ENCODE measurements around the gene MAP4K4. TPM values are rescaled to one million over a fixed set of nuclear protein-coding genes. Genes with fewer than 3 reads are reported as not detected.
A peak's percentile ranks its signal among the peaks of the same experiment; 100 is the strongest.

MAP4K4 gene
- total RNA-seq, 1 donor from 2014 or later = 68.4 TPM

DNA sequence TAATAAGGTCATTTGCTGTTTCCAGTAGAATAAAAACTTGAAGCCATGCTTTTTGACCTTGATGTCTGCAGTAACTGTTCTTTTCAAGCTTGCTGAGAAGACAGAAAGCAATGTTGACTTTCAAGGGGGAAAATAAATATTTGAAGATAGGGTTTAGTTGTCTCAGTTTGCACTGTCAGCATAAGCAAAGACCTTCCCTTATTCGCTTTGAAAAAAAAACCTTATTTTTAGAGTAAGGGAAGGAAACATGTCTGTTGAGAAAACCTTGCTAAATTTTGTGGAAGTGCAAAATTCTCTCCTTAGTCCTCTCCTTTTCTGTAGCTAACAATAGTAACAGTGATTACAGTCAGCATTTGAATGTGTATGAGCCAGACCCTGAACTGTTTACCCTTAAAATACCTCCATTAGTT is 43.1 kb downstream of the MAP4K4 start:
- intact Hi-C loops (cut with DNase I) = no loop called here
- Histone ChIP-seq H3K4me1 (peaks cover 57% of the 10 kb centered on the region), H3K9me3 (no peaks in the 10 kb centered on the region), H3K27me3 (ENCODE audit: low read depth) (no peaks in the 10 kb centered on the region), H3K4me3 (no peak overlapping the region), H3K36me3 (no peaks in the 10 kb centered on the region), H3K27ac (no peak overlapping the region)
- no peak for DNase-seq
- no peak for ATAC-seq
- no peak for TF ChIP-seq CTCF (IDR thresholded peaks at IDR 0.05)

DNA sequence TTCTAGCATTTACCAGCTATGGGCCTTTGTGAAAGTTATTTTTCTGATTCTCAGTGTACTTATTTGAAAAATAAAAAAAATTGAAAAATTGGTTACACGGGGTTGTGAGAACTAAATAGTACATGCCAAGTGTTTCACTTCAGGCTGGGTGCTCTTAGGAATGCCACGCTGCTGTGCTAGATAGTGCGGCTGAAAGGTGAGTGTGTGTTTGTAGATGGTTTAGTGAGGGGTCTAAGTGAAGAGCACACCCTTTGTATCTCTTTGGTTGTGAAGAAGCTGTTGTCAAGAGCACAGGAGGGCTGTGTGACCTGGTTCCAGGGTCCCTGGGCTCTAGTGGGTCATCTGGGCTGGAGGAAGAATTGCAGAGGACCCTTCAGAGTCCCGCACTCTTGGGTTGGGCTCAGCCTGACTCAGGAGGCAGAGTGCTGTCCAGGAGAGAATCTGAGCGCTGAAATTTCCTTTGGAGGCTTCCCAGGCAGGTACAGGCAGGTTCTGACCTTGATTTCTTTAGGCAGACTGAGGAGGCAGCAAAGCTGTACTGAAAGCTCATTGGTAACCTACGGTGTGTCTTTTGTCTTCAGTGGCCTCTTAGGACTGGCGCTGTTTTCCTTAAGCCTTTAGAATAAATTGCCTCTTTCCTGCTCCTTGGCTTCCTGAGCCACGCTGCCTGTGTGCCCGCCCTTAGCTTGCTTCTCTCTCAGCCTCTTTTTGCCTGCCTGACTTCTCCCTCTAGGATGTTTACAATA is 44.4 kb downstream of the MAP4K4 start:
- ATAC-seq = peak; percentile 45 to 52
- DNase-seq = no peak
- Histone ChIP-seq H3K27me3 (ENCODE audit: low read depth) (no peaks in the 10 kb centered on the region), H3K4me1 (peaks cover 56% of the 10 kb centered on the region), H3K4me3 (no peak overlapping the region), H3K36me3 (no peaks in the 10 kb centered on the region), H3K27ac (peak overlapping the region; percentile 29), H3K9me3 (no peaks in the 10 kb centered on the region)
- no peak for TF ChIP-seq CTCF (IDR thresholded peaks at IDR 0.05)
- intact Hi-C loops (cut with DNase I) = no loop called here

DNA sequence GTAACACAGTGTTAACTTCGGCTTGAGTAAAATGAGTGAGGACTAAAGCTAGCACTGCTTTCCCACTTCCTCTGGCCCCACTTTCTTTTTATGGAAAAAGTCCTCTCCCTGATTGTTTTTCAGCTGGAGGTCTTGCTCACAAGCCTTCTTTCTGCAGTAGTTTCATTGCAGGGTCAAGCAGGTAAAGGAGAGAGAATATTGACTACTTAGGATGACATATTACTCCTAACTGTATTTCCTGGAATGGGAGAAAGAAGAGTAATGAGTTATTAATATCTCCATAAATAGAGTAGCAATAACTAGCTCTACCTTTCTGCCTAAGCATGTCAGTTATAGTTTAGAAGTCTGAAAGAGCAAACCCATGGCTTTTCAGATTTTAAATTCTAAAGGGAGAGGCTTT is 45.0 kb downstream of the MAP4K4 start:
- DNase-seq = no peak
- H3K9me3 ChIP-seq = no peaks in the 10 kb centered on the region
- H3K27me3 ChIP-seq (ENCODE audit: low read depth) = no peaks in the 10 kb centered on the region
- peaks cover 56% of the 10 kb centered on the region for H3K4me1 ChIP-seq
- no peak for ATAC-seq
- no peak for TF ChIP-seq CTCF (IDR thresholded peaks at IDR 0.05)
- H3K27ac ChIP-seq = peak overlapping the region; percentile 29
- no peak overlapping the region for H3K4me3 ChIP-seq
- intact Hi-C loops (cut with DNase I) = no loop called here
- H3K36me3 ChIP-seq = no peaks in the 10 kb centered on the region

GRCh38 chr2:101743288-101743687 is 45.8 kb downstream of the MAP4K4 start:
- intact Hi-C loops (cut with DNase I) = no loop called here
- H3K36me3 ChIP-seq = no peaks in the 10 kb centered on the region
- peaks cover 56% of the 10 kb centered on the region for H3K4me1 ChIP-seq
- ATAC-seq (no peak), DNase-seq (no peak)
- H3K4me3 ChIP-seq = no peak overlapping the region
- TF ChIP-seq CTCF (IDR thresholded peaks at IDR 0.05) = no peak
- H3K9me3 ChIP-seq = no peaks in the 10 kb centered on the region
- H3K27ac ChIP-seq = no peak overlapping the region
- H3K27me3 ChIP-seq (ENCODE audit: low read depth) = no peaks in the 10 kb centered on the region

- DNase-seq (no peak), ATAC-seq (no peak)
- intact Hi-C loops (cut with DNase I) = no loop called here
- Histone ChIP-seq H3K27ac (no peak overlapping the region), H3K9me3 (no peaks in the 10 kb centered on the region), H3K4me1 (peaks cover 53% of the 10 kb centered on the region), H3K4me3 (no peak overlapping the region), H3K36me3 (no peaks in the 10 kb centered on the region), H3K27me3 (ENCODE audit: low read depth) (no peaks in the 10 kb centered on the region)
- no peak for TF ChIP-seq CTCF (IDR thresholded peaks at IDR 0.05)
Observed at GRCh38 chr2:101744832-101745231, 47.3 kb downstream of the MAP4K4 start.

All from lower lobe of right lung (tissue), 2 donors.